ENCODE data around the gene DLST. TPM values are rescaled to one million over a fixed set of nuclear protein-coding genes. Genes with fewer than 3 reads are reported as not detected.

DLST gene
- total RNA-seq, 1 experiment from 2014 or later, result 112 TPM

- TF ChIP-seq SP1 (CRISPR knock-in tag; conservative IDR thresholded peaks at IDR 0.05) (no peak), MAX (CRISPR knock-in tag; IDR thresholded peaks at IDR 0.05) (no peak), SOX15 (CRISPR knock-in tag; IDR thresholded peaks at IDR 0.05) (no peak), TP53 (CRISPR knock-in tag; IDR thresholded peaks at IDR 0.05) (no peak), ETV6 (CRISPR knock-in tag; IDR thresholded peaks at IDR 0.05) (no peak), ZNF671 (CRISPR knock-in tag; IDR thresholded peaks at IDR 0.05) (no peak), TEAD4 (CRISPR knock-in tag; IDR thresholded peaks at IDR 0.05) (no peak)
- TF ChIP-seq, protein P1, sequence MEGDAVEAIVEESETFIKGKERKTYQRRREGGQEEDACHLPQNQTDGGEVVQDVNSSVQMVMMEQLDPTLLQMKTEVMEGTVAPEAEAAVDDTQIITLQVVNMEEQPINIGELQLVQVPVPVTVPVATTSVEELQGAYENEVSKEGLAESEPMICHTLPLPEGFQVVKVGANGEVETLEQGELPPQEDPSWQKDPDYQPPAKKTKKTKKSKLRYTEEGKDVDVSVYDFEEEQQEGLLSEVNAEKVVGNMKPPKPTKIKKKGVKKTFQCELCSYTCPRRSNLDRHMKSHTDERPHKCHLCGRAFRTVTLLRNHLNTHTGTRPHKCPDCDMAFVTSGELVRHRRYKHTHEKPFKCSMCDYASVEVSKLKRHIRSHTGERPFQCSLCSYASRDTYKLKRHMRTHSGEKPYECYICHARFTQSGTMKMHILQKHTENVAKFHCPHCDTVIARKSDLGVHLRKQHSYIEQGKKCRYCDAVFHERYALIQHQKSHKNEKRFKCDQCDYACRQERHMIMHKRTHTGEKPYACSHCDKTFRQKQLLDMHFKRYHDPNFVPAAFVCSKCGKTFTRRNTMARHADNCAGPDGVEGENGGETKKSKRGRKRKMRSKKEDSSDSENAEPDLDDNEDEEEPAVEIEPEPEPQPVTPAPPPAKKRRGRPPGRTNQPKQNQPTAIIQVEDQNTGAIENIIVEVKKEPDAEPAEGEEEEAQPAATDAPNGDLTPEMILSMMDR (IDR thresholded peaks at IDR 0.05), result no peak
- TF ChIP-seq, protein P2, sequence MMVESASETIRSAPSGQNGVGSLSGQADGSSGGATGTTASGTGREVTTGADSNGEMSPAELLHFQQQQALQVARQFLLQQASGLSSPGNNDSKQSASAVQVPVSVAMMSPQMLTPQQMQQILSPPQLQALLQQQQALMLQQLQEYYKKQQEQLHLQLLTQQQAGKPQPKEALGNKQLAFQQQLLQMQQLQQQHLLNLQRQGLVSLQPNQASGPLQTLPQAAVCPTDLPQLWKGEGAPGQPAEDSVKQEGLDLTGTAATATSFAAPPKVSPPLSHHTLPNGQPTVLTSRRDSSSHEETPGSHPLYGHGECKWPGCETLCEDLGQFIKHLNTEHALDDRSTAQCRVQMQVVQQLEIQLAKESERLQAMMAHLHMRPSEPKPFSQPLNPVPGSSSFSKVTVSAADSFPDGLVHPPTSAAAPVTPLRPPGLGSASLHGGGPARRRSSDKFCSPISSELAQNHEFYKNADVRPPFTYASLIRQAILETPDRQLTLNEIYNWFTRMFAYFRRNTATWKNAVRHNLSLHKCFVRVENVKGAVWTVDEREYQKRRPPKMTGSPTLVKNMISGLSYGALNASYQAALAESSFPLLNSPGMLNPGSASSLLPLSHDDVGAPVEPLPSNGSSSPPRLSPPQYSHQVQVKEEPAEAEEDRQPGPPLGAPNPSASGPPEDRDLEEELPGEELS (CRISPR knock-in tag; IDR thresholded peaks at IDR 0.05), result no peak
- TF ChIP-seq, protein P3, sequence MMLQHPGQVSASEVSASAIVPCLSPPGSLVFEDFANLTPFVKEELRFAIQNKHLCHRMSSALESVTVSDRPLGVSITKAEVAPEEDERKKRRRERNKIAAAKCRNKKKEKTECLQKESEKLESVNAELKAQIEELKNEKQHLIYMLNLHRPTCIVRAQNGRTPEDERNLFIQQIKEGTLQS (CRISPR knock-in tag; conservative IDR thresholded peaks at IDR 0.05), result no peak
- TF ChIP-seq, protein P4, sequence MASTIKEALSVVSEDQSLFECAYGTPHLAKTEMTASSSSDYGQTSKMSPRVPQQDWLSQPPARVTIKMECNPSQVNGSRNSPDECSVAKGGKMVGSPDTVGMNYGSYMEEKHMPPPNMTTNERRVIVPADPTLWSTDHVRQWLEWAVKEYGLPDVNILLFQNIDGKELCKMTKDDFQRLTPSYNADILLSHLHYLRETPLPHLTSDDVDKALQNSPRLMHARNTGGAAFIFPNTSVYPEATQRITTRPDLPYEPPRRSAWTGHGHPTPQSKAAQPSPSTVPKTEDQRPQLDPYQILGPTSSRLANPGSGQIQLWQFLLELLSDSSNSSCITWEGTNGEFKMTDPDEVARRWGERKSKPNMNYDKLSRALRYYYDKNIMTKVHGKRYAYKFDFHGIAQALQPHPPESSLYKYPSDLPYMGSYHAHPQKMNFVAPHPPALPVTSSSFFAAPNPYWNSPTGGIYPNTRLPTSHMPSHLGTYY (CRISPR knock-in tag; IDR thresholded peaks at IDR 0.05), result no peak
- no peak overlapping the region for H3K4me3 Mint-ChIP-seq
- no peak overlapping the region for H3K27ac Mint-ChIP-seq
- H3K36me3 Mint-ChIP-seq, result no peaks in the 10 kb centered on the region
- ATAC-seq (no peak), DNase-seq (ENCODE audit: low spot score) (no peak)
- H3K4me1 Mint-ChIP-seq, result peaks cover 12% of the 10 kb centered on the region
- no peaks in the 10 kb centered on the region for H3K9me3 Mint-ChIP-seq
- ChIA-PET POLR2A (no interaction called here), CTCF (interaction anchor here (0.6 to 3.0 kb wide), 2 partner anchors 7 to 47 kb away, joined by 3 to 54 read pairs; no protein-coding TSS in a partner anchor)
- H3K27me3 Mint-ChIP-seq (ENCODE audit: low read depth), result peaks cover 15% of the 10 kb centered on the region
Measured at GRCh38 chr14:74952697-74953484, 71.2 kb downstream of the DLST start.

Other genes with a start within 250 kb of the DLST start
- gene AREL1, start 168.8 kb upstream of the DLST start, total RNA-seq (2021), result 32.4 to 37.0 TPM (median 32.7 TPM) in 3 replicates
- gene FCF1, start 168.8 kb upstream of the DLST start, total RNA-seq (2021), result 59.4 to 62.2 TPM (median 61.6 TPM) in 3 replicates
- 65.6 to 67.1 TPM (median 66.6 TPM) in 3 replicates for gene YLPM1, start 118.6 kb upstream of the DLST start, total RNA-seq (2021)
- 0.04 to 0.27 TPM in 2 of 3 replicates, not detected in the other for gene PROX2, start 5.8 kb upstream of the DLST start, total RNA-seq (2021)
- 10.6 to 12.6 TPM (median 12.2 TPM) in 3 replicates for gene RPS6KL1, start 41.3 kb downstream of the DLST start, total RNA-seq (2021)
- 5.0 to 6.7 TPM (median 6.5 TPM) in 3 replicates for gene PGF, start 73.7 kb downstream of the DLST start, total RNA-seq (2021)
- gene EIF2B2, start 121.0 kb downstream of the DLST start, total RNA-seq (2021), result 46.0 to 50.7 TPM (median 50.5 TPM) in 3 replicates
- 16.7 to 18.3 TPM (median 18.2 TPM) in 3 replicates for gene MLH3, start 169.6 kb downstream of the DLST start, total RNA-seq (2021)
- gene ACYP1, start 182.1 kb downstream of the DLST start, total RNA-seq (2021), result 22.4 to 26.6 TPM (median 23.0 TPM) in 3 replicates
- 1.3 to 1.8 TPM (median 1.6 TPM) in 3 replicates for gene ZC2HC1C, start 187.7 kb downstream of the DLST start, total RNA-seq (2021)
- 50.8 to 60.5 TPM (median 59.1 TPM) in 3 replicates for gene NEK9, start 245.1 kb downstream of the DLST start, total RNA-seq (2021)